Measurements from ENCODE around the gene SLC25A48. TPM values are rescaled to one million over a fixed set of nuclear protein-coding genes. Genes with fewer than 3 reads are reported as not detected.

Gene SLC25A48
- total and polyA plus RNA-seq, 12 donors, result not detected

- Histone ChIP-seq H3K9me3 (replicated peaks in 1 of 3) (no peaks in the 10 kb centered on the region), H3K36me3 (replicated peaks in 1 of 2) (no peaks in the 10 kb centered on the region), H3K27me3 (no peaks in the 10 kb centered on the region), H3K4me3 (no peak overlapping the region), H3K27ac (no peak overlapping the region), H3K4me1 (replicated peaks in 1 of 2) (no peaks in the 10 kb centered on the region)
- 57 to 78% (median 71%) methylated on average over 7 of the region's 7 CpGs for WGBS, 4 donors
- intact Hi-C loops (cut with DNase I), result no loop called here
- no peak for TF ChIP-seq POLR2A (IDR thresholded peaks at IDR 0.05)
- TF ChIP-seq CTCF (IDR thresholded peaks at IDR 0.05), result no peak
- DNase-seq, result no peak
These were observed 20.7 kb upstream of the SLC25A48 start for GRCh38 chr5:135813758-135814157.

GRCh38 chr5:135814316-135814715, 20.1 kb upstream of the SLC25A48 start:
- Histone ChIP-seq H3K9me3 (replicated peaks in 1 of 3) (no peaks in the 10 kb centered on the region), H3K4me3 (no peak overlapping the region), H3K4me1 (replicated peaks in 1 of 2) (no peaks in the 10 kb centered on the region), H3K27ac (no peak overlapping the region), H3K36me3 (replicated peaks in 1 of 2) (no peaks in the 10 kb centered on the region), H3K27me3 (no peaks in the 10 kb centered on the region)
- WGBS, 4 donors, result 69 to 95% (median 86%) methylated on average over 3 of the region's 3 CpGs
- intact Hi-C loops (cut with DNase I), result no loop called here
- no peak for DNase-seq
- TF ChIP-seq POLR2A (IDR thresholded peaks at IDR 0.05) (no peak), CTCF (IDR thresholded peaks at IDR 0.05) (no peak)

GRCh38 chr5:135814812-135815211, 19.7 kb upstream of the SLC25A48 start:
- Histone ChIP-seq H3K36me3 (replicated peaks in 1 of 2) (no peaks in the 10 kb centered on the region), H3K4me3 (no peak overlapping the region), H3K9me3 (replicated peaks in 1 of 3) (no peaks in the 10 kb centered on the region), H3K27ac (no peak overlapping the region), H3K27me3 (no peaks in the 10 kb centered on the region), H3K4me1 (replicated peaks in 1 of 2) (no peaks in the 10 kb centered on the region)
- 77 to 96% (median 85%) methylated on average over 2 to 3 of the region's 3 CpGs for WGBS, 4 donors
- no peak for DNase-seq
- intact Hi-C loops (cut with DNase I), result no loop called here
- TF ChIP-seq CTCF (IDR thresholded peaks at IDR 0.05) (no peak), POLR2A (IDR thresholded peaks at IDR 0.05) (no peak)

- no peak for DNase-seq
- intact Hi-C loops (cut with DNase I), result no loop called here
- H3K9me3 ChIP-seq (replicated peaks in 1 of 3), result no peaks in the 10 kb centered on the region
- no peak overlapping the region for H3K27ac ChIP-seq
- no peaks in the 10 kb centered on the region for H3K4me1 ChIP-seq (replicated peaks in 1 of 2)
- TF ChIP-seq CTCF (IDR thresholded peaks at IDR 0.05) (no peak), POLR2A (IDR thresholded peaks at IDR 0.05) (no peak)
- H3K27me3 ChIP-seq, result no peaks in the 10 kb centered on the region
- 69 to 81% (median 72%) methylated on average over 2 to 5 of the region's 5 CpGs for WGBS, 4 donors
- no peaks in the 10 kb centered on the region for H3K36me3 ChIP-seq (replicated peaks in 1 of 2)
- H3K4me3 ChIP-seq, result no peak overlapping the region
These were observed 13.2 kb upstream of the SLC25A48 start for GRCh38 chr5:135821061-135821801.
